Activated naive CD8-positive, alpha-beta T cell treated with anti-CD3 and anti-CD28 coated beads, Interleukin-2, amount 50 U/mL, for 24 hours (primary cell): Measurements from ENCODE around the gene SETSIP.

Experiments
- ATAC-seq: fragments of 150-1000 bp; cut with Tn5 transposase; one replicate; pipeline ENCODE4 v1.10.0; 2021
- DNase-seq: peaks from one replicate; pipeline ENCODE4 v3.0.0; 2021
- H3K27ac Mint-ChIP-seq: one replicate; pipeline ENCODE4 v1.8.0; 2021; ENCODE audit warnings: mild to moderate bottlenecking, mixed read lengths
- H3K27me3 Mint-ChIP-seq: one replicate; pipeline ENCODE4 v1.8.0; 2021; ENCODE audit warnings: mixed read lengths
- H3K36me3 Mint-ChIP-seq: one replicate; pipeline ENCODE4 v1.8.0; 2021; ENCODE audit warnings: low read depth, mixed read lengths
- H3K4me1 Mint-ChIP-seq: one replicate; pipeline ENCODE4 v1.8.0; 2021; ENCODE audit warnings: mixed read lengths
- H3K4me3 Mint-ChIP-seq: one replicate; pipeline ENCODE4 v1.8.0; 2021; ENCODE audit warnings: mild to moderate bottlenecking, moderate library complexity, mixed read lengths
- H3K9me3 Mint-ChIP-seq: one replicate; pipeline ENCODE4 v1.8.0; 2021; ENCODE audit warnings: mixed read lengths

Gene SETSIP, protein sequence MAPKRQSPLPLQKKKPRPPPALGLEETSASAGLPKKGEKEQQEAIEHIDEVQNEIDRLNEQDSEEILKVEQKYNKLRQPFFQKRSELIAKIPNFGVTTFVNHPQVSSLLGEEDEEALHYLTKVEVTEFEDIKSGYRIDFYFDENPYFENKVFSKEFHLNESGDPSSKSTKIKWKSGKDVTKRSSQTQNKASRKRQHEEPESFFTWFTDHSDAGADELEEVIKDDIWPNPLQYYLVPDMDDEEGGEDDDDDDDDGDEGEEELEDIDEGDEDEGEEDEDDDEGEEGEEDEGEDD

DNA sequence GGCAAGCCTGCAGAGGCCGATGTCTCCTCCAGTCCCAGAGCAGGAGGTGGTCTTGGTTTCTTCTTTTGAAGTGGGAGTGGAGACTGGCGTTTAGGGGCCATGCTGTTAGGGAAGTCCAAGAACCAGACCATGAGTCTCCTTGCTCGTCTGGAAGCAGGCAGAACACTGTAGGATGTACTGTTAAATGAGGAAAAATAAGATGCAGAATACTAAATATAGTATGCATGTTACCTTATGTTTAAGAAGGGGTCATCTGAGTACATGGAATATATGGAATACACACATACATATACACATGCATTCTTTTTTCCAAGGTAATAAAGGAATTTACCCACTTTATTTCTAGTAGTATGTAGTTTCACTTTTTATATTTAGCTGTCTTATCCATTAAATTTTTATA, at the start of gene SETSIP:
SETSIP (minus strand) TSS at position 101 of the 400 bp plus-strand sequence; CDS start at position 101, 0 bp downstream.
- peaks cover 4% of the 10 kb centered on the region for H3K4me1 Mint-ChIP-seq
- DNase-seq (no peak), ATAC-seq (no peak)
- no peak within 1 kb of the TSS for H3K27ac Mint-ChIP-seq
- H3K36me3 Mint-ChIP-seq: no peaks in the 10 kb centered on the region
- H3K27me3 Mint-ChIP-seq: no peaks in the 10 kb centered on the region
- no peaks in the 10 kb centered on the region for H3K9me3 Mint-ChIP-seq
- H3K4me3 Mint-ChIP-seq: no peak within 1 kb of the TSS

DNA sequence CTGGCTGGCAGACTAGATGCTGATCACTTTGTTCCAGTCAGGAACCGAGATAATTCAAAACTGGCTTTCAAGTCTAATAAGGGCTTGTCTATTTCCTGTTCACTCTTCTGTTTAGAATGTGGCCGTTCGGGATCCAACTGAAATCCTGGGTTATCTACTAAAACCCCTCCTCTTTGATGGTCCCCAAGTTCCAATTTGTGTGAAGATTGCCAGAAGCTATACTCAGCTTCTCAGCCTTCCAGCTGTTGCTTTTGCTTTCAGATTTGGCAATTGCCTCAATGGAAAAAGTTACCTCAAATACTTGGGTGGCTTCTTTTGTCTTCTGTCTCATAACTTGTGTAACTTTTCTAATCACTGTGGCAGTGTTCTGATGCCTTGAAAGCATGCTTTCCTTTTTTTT, 48.7 kb upstream of the SETSIP start:
- Mint-ChIP-seq H3K9me3 (no peaks in the 10 kb centered on the region), H3K27me3 (no peaks in the 10 kb centered on the region), H3K27ac (peak overlapping the region; percentile 36), H3K36me3 (peaks cover 2% of the 10 kb centered on the region), H3K4me1 (peaks cover 11% of the 10 kb centered on the region), H3K4me3 (peak overlapping the region; percentile 55)
- DNase-seq (no peak), ATAC-seq (peak; percentile 52)

DNA sequence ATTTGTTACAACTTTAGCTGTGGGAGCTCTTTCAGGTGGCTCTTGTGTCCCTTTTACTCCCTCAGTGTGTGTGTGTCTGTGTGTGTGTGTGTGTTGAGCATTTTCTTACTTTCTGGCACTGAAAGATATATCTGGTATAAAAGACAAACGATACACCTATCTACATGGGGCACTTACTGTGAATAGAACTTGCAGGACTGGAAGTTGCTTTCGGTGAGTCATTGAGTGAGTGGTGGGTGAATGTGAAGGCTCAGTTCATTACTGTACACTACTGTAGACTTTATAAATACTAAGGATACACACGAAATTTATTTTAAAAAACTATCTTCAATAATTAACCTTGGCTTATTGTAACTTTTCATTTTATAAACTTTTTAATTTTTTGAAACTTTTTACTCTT, 43.6 kb upstream of the SETSIP start:
- no peak overlapping the region for H3K4me3 Mint-ChIP-seq
- H3K36me3 Mint-ChIP-seq: no peaks in the 10 kb centered on the region
- H3K4me1 Mint-ChIP-seq: peaks cover 9% of the 10 kb centered on the region
- ATAC-seq: no peak
- DNase-seq: no peak
- no peaks in the 10 kb centered on the region for H3K9me3 Mint-ChIP-seq
- no peaks in the 10 kb centered on the region for H3K27me3 Mint-ChIP-seq
- H3K27ac Mint-ChIP-seq: no peak overlapping the region

DNA sequence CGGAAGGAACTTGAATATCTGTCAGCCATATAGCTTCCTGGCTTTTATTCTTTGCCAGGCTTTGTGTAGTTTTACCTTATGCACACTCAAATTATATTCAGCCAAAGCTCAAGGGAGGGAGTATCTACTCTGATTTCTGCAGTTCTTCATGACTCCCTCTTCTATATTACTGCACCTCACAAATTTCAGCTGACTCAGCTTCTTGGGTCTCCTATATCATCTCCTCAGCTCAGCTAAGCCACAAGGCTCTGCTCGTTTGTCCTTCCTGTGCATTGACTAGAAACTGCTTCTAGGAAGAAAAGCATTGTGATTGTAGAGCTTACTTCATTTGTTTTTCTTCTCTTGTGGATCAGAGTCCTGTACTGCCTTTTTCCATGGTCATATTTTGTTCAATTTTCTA, 42.3 kb upstream of the SETSIP start:
- ATAC-seq: no peak

DNA sequence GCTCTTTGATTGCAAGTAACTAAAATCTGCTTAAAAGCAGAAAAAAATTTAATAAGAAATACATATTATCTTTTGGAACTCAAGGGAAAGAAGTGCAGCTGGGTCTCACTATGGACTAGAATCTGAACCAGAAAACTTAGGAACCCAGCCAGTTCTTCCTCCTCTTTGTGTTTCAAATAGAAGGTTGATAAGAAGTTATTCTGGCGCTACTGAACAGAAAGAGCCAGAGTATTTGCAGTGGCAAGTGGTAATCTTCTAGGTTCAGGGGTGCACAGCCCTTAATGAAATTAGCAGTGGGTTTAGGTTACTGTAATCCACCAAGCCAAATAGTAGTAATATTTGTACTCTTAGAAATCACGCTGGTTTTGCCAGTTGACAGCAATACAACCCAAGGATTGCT, 33.4 kb upstream of the SETSIP start:
- Mint-ChIP-seq H3K4me3 (no peak overlapping the region), H3K27ac (no peak overlapping the region), H3K36me3 (no peaks in the 10 kb centered on the region), H3K9me3 (no peaks in the 10 kb centered on the region), H3K27me3 (no peaks in the 10 kb centered on the region), H3K4me1 (no peaks in the 10 kb centered on the region)
- no peak for ATAC-seq
- DNase-seq: no peak

More for the DNA sequence above, 42.3 kb upstream of the SETSIP start:
- Mint-ChIP-seq H3K27ac (no peak overlapping the region), H3K4me3 (no peak overlapping the region), H3K36me3 (no peaks in the 10 kb centered on the region), H3K27me3 (no peaks in the 10 kb centered on the region), H3K9me3 (no peaks in the 10 kb centered on the region), H3K4me1 (peaks cover 5% of the 10 kb centered on the region)
- DNase-seq: no peak

DNA sequence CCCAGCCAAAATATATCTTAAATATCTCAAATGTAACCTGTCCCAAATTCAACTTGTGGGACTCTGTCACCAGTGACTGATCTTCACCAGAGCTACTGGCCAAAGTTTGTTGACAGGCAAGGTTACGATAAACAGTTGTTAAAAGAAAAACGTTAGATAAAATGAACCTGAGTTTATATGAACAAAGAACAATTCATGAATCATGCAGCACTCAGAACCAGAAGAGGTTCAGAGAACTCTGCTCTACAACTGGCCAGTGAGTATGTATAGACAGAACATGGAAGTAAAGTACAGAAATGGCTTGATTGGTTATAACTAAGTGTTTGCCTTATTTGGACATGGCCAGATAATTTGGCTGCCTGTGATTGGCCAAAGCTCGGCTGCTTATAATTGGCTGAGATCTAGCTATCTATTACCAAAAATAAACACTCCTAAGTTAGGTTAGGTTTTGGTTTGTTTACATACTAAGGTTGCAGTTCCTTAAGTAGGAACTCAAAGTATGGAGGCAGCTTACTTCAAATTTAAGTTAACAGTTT, 30.4 kb upstream of the SETSIP start:
- Mint-ChIP-seq H3K36me3 (no peaks in the 10 kb centered on the region), H3K9me3 (no peaks in the 10 kb centered on the region), H3K4me1 (no peaks in the 10 kb centered on the region), H3K27me3 (no peaks in the 10 kb centered on the region), H3K27ac (no peak overlapping the region), H3K4me3 (no peak overlapping the region)
- ATAC-seq: no peak
- DNase-seq: no peak

DNA sequence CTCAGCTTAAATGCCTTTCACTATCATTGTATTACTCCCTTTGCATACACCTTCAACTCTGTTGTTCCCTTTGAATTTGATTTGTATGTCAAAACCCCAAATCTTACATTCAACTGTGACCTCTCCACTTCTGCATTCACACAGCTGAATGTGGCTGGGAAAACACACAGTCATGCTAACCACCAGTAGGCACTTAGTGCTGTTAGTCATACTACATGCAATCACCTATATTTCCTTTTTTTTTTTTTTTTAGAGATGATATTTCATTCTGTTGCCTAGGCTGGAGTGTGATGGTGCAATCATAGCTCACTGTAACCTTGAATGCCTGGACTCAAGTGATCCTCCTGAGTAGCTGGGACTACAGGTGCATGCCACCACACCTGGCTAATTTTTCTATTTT, 21.1 kb upstream of the SETSIP start:
- ATAC-seq (peak; percentile 78), DNase-seq (no peak)
- Mint-ChIP-seq H3K4me3 (no peak overlapping the region), H3K9me3 (no peaks in the 10 kb centered on the region), H3K27ac (no peak overlapping the region), H3K4me1 (peaks cover 2% of the 10 kb centered on the region), H3K36me3 (no peaks in the 10 kb centered on the region), H3K27me3 (no peaks in the 10 kb centered on the region)

DNA sequence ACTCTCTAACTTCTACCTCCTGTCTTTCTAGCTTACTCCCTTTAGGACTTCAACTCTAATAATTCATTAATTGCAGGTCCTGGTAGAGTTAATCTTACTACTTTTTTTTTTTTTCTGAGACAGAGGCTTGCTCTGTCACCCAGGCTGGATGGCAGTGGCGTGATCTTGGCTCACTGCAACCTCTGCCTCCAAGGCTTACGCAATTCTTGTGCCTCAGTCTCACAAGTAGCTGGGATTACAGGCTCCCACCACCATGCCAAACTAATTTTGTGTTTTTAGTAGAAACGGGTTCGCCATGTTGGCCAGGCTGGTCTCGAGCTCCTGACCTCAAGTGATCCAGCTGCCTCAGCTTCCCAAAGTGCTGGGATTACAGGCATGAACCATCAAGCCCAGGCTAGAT, 20.7 kb upstream of the SETSIP start:
- H3K4me3 Mint-ChIP-seq: no peak overlapping the region
- DNase-seq (no peak), ATAC-seq (no peak)
- no peak overlapping the region for H3K27ac Mint-ChIP-seq
- H3K36me3 Mint-ChIP-seq: no peaks in the 10 kb centered on the region
- peaks cover 2% of the 10 kb centered on the region for H3K4me1 Mint-ChIP-seq
- H3K9me3 Mint-ChIP-seq: no peaks in the 10 kb centered on the region
- H3K27me3 Mint-ChIP-seq: no peaks in the 10 kb centered on the region

DNA sequence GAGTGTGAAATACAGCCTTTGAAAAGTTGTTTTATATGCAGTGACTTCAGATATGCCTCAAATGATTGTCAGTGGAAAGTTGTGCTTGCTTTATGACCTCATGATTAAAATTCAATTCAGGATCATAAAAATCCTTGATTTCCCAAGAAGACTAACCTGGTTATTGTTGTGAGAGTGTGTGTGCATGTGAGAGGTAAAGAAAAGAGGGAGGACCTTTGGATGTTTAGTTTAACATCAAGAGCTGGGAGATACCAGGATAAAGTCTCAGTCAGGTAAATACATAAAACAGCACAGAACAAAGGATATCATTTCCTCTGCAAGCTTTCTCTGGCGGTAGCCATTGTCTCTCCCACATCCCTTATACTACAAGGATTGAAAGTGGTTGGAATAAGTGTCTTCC, 19.4 kb upstream of the SETSIP start:
- ATAC-seq: no peak
- no peaks in the 10 kb centered on the region for H3K36me3 Mint-ChIP-seq
- no peaks in the 10 kb centered on the region for H3K27me3 Mint-ChIP-seq

DNA sequence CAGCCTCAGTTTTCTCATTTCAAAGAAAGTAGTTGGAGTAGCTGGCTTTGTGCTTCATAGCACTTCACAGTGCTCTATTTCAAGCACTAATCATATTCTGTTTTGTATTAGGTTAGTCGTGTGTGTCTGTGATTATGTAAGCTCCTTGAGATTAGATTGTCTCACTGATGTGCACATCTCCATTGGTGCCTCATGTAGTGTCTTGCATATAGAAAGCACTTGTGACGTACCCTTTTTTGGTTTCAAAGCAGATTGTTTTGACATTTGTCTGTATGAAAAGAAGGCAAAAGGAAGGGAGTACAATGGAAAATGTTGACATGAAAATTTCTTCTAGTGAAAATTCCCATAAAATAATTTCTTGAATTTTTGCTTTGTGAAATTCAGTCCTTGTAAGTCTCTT, 18.9 kb upstream of the SETSIP start:
- ATAC-seq (no peak), DNase-seq (no peak)
- Mint-ChIP-seq H3K36me3 (no peaks in the 10 kb centered on the region), H3K27ac (no peak overlapping the region), H3K27me3 (no peaks in the 10 kb centered on the region), H3K4me1 (peaks cover 2% of the 10 kb centered on the region), H3K4me3 (no peak overlapping the region), H3K9me3 (no peaks in the 10 kb centered on the region)

More for the DNA sequence above, 19.4 kb upstream of the SETSIP start:
- no peak overlapping the region for H3K4me3 Mint-ChIP-seq
- H3K4me1 Mint-ChIP-seq: peaks cover 2% of the 10 kb centered on the region
- no peak for DNase-seq
- no peaks in the 10 kb centered on the region for H3K9me3 Mint-ChIP-seq
- H3K27ac Mint-ChIP-seq: no peak overlapping the region

DNA sequence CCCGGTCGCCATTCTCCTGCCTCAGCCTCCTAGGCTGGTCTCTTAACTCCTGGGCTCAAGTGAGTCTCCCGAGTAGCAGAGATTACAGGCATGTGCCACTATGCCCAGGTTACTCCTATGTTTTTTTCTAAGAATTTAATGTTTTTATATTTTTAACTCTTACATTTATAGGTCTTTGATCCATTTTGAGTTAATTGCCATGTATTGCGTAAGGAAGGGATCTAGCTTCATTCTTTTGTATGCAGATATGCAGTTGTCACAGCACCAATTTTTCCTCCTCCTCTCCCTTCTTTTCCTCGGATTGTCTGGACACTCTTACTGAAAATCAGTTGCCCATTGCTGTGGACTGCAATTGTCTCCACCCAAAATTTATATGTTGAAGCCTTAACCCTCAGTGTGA, 16.4 kb upstream of the SETSIP start:
- no peak overlapping the region for H3K27ac Mint-ChIP-seq
- ATAC-seq (no peak), DNase-seq (no peak)
- peaks cover 2% of the 10 kb centered on the region for H3K4me1 Mint-ChIP-seq
- H3K36me3 Mint-ChIP-seq: no peaks in the 10 kb centered on the region
- no peak overlapping the region for H3K4me3 Mint-ChIP-seq
- H3K9me3 Mint-ChIP-seq: peaks cover 3% of the 10 kb centered on the region
- H3K27me3 Mint-ChIP-seq: no peaks in the 10 kb centered on the region

DNA sequence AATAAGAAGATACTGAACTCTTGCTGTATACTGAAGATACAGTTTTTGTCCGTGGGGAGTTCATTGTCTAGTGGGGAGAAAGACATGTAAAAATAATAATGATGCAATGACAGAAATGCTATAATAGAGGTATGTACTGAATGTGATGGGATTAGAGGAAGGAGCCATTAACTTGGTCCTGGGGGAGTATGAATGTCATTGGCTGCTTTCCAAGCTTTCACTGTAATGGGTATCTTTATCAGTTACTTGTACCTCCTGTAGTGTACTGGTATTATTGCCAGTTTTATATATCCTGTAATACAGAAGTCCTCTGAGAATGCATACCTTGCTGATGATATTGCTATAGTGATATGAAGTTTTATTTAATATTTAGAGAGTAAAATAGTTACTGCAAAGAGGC, 12.3 kb upstream of the SETSIP start:
- Mint-ChIP-seq H3K4me3 (no peak overlapping the region), H3K27me3 (no peaks in the 10 kb centered on the region), H3K9me3 (peaks cover 20% of the 10 kb centered on the region), H3K4me1 (no peaks in the 10 kb centered on the region), H3K27ac (no peak overlapping the region), H3K36me3 (peaks cover 8% of the 10 kb centered on the region)
- ATAC-seq (no peak), DNase-seq (no peak)

DNA sequence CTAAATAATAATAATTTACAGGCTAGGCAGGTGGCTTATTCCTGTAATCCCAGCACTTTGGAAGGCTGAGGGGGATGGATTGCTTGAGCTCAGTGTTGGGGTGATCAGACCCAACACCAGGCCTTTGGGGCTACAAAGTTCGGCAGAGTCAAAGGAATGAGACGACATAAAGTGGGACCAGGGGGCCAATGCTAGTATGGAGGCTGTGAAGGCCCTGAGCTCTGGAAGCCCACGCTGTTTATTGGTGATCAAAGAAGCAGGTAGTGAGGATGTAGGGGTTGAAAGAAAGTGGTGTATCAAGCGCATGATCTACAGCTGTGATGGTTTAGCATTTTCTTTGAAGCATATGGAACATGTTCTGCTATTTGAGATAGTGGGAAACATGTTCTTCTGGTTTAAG, 10.5 kb upstream of the SETSIP start:
- Mint-ChIP-seq H3K36me3 (peaks cover 8% of the 10 kb centered on the region), H3K9me3 (peaks cover 20% of the 10 kb centered on the region), H3K27ac (no peak overlapping the region), H3K4me3 (no peak overlapping the region), H3K4me1 (peaks cover 2% of the 10 kb centered on the region), H3K27me3 (no peaks in the 10 kb centered on the region)
- DNase-seq (no peak), ATAC-seq (no peak)

DNA sequence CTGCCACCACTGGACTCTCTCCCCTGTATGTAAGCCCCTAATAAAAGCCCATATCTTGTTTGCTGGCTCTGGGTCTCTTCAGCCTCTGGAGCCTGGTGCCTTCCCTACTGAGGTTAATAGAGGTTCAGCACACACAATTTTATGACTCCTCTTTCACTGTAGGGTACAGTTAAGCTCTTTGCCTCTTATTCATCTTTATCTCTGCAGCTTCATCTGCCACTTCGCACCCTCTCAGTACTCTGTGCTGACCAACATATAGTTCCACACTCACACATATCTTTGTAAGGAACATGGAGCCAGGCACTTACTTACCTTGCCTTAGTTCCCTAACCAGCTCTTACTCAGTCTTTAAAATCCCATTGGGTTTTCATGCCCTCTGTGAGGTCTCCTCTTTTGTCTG, 9.4 kb upstream of the SETSIP start:
- no peaks in the 10 kb centered on the region for H3K27me3 Mint-ChIP-seq
- ATAC-seq: no peak
- H3K36me3 Mint-ChIP-seq: peaks cover 8% of the 10 kb centered on the region
- peaks cover 20% of the 10 kb centered on the region for H3K9me3 Mint-ChIP-seq
- DNase-seq: no peak
- no peak overlapping the region for H3K4me3 Mint-ChIP-seq
- peaks cover 6% of the 10 kb centered on the region for H3K4me1 Mint-ChIP-seq
- no peak overlapping the region for H3K27ac Mint-ChIP-seq

DNA sequence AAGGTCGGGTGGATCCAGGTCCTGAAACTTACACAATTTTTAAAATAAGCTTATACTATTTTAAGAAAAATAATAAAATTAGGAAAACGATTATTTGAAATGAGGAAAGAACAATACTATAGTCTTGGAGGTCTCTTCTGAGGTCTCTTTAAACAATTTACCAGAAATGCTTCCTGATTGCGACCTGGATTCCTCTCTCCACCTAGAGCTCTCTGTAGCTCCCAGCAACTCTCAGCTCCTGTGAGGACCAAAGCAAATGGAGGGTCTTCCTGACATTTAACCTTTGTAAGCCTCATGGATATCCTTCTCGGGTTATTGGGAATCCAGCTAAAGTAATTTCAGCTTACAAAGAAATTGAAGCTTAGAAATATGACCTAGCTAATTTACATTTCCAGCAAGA, 5.8 kb upstream of the SETSIP start:
- peaks cover 6% of the 10 kb centered on the region for H3K36me3 Mint-ChIP-seq
- peaks cover 11% of the 10 kb centered on the region for H3K9me3 Mint-ChIP-seq
- no peaks in the 10 kb centered on the region for H3K27me3 Mint-ChIP-seq
- ATAC-seq (no peak), DNase-seq (no peak)
- no peak overlapping the region for H3K27ac Mint-ChIP-seq
- peaks cover 6% of the 10 kb centered on the region for H3K4me1 Mint-ChIP-seq
- peak overlapping the region; percentile 86 for H3K4me3 Mint-ChIP-seq
